ENCODE results near the gene PLXNC1. TPM values are rescaled to one million over a fixed set of nuclear protein-coding genes. Genes with fewer than 3 reads are reported as not detected.

The PLXNC1 gene
- total RNA-seq, 2 donors from 2014 or later = 8.5 to 9.2 TPM

DNA sequence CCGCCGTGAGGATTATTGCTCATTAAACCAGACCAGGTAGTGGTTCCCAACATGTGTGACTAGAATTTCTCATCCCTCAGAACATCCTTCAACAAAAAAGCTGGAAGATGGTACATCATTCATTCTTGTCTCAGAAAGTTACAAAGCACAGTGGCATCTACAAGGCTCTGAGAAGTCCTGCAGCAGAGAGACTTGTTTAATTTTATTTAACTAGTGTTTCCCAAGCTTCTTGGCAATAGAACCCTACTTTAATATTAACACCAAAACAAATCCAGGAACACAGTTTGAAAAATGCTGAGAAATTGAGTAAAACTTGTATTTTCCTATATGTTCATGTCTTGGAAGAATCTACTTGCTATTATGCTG lies 54.8 kb downstream of the PLXNC1 start:
- Histone ChIP-seq H3K9me3 (no peaks in the 10 kb centered on the region), H3K4me3 (no peak overlapping the region), H3K4me1 (ENCODE audit: control insufficient read depth in 1 of 2, low read depth in 2 of 2) (peaks cover 10 to 28% of the 10 kb centered on the region in 2 donors), H3K27me3 (replicated peaks; ENCODE audit: insufficient read depth) (no peaks in the 10 kb centered on the region), H3K36me3 (no peaks in the 10 kb centered on the region), H3K27ac (no peak overlapping the region)
- DNase-seq (ENCODE audit: low spot score) (no peak), ATAC-seq (ENCODE audit: insufficient number of reproducible peaks, low FRiP score, low read depth) (no peak)
- TF ChIP-seq, protein P1, sequence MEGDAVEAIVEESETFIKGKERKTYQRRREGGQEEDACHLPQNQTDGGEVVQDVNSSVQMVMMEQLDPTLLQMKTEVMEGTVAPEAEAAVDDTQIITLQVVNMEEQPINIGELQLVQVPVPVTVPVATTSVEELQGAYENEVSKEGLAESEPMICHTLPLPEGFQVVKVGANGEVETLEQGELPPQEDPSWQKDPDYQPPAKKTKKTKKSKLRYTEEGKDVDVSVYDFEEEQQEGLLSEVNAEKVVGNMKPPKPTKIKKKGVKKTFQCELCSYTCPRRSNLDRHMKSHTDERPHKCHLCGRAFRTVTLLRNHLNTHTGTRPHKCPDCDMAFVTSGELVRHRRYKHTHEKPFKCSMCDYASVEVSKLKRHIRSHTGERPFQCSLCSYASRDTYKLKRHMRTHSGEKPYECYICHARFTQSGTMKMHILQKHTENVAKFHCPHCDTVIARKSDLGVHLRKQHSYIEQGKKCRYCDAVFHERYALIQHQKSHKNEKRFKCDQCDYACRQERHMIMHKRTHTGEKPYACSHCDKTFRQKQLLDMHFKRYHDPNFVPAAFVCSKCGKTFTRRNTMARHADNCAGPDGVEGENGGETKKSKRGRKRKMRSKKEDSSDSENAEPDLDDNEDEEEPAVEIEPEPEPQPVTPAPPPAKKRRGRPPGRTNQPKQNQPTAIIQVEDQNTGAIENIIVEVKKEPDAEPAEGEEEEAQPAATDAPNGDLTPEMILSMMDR (IDR thresholded peaks at IDR 0.05) = no peak

DNA sequence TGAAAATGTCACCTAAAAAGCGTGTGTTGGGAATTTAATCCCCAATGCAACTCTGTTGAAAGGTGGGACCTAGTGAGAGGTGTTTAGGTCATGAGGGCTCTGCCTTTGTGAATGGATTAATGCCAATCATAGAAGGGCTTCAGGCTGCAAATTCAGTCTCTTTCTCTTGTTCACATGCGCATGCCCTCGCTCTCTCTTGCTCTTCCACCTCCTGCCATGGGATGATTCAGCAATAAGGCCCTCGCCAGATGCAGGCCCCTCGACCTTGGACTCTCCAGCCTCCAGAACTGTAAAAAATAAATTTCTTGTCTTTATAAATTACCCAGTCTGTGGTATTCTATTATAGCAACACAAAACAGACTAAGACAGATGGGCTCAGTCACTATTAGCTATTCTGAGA lies 55.4 kb downstream of the PLXNC1 start:
- no peak for DNase-seq (ENCODE audit: low spot score)
- no peak overlapping the region for H3K4me3 ChIP-seq
- no peaks in the 10 kb centered on the region for H3K36me3 ChIP-seq
- no peaks in the 10 kb centered on the region for H3K9me3 ChIP-seq
- H3K4me1 ChIP-seq (ENCODE audit: control insufficient read depth in 1 of 2, low read depth in 2 of 2) = peaks cover 12 to 34% of the 10 kb centered on the region in 2 donors
- no peaks in the 10 kb centered on the region for H3K27me3 ChIP-seq (replicated peaks; ENCODE audit: insufficient read depth)
- TF ChIP-seq, protein P1 (IDR thresholded peaks at IDR 0.05) = no peak
- ATAC-seq (ENCODE audit: insufficient number of reproducible peaks, low FRiP score, low read depth) = no peak
- H3K27ac ChIP-seq = no peak overlapping the region

DNA sequence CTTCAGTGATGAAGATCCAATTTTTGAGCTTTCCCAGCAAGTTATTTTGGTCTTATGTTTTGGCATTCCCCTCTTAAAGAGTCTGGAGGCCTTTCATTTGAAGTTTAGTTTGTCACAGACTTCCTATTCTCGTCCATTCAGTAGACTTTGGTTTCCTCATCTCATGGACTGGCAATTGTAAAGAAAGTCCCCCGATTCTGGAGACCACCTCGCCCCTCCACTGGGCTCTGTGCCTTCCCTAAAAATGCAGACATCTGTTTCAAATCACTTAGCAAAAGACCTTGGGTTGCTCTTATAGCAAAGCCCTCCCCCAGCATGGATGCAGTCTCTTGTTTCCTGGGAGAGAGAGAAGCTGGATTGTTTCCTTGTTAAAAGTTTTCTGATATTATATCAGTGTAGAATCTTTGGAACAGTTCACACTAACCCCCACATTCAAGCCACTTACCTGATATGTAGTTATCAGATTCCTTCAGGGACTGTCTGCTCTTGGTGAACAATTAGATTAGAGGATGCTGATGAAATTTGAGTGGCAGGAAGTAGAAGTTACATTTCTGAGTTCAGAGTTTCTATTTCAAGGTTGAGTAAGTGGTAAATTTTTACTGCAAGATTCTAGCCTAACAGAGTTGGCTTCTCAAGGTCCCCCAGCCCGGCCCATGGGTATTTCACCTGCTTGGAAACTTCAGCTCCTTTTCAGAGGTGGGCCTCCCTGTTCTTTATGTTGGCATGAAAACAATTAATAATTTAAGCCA lies 56.3 kb downstream of the PLXNC1 start:
- Histone ChIP-seq H3K36me3 (no peaks in the 10 kb centered on the region), H3K4me3 (no peak overlapping the region), H3K27me3 (replicated peaks; ENCODE audit: insufficient read depth) (no peaks in the 10 kb centered on the region), H3K4me1 (ENCODE audit: control insufficient read depth in 1 of 2, low read depth in 2 of 2) (peaks cover 14 to 36% of the 10 kb centered on the region in 2 donors), H3K9me3 (no peaks in the 10 kb centered on the region), H3K27ac (no peak overlapping the region)
- TF ChIP-seq, protein P1 (IDR thresholded peaks at IDR 0.05) = no peak
- DNase-seq (ENCODE audit: low spot score) (no peak), ATAC-seq (ENCODE audit: insufficient number of reproducible peaks, low FRiP score, low read depth) (no peak)

DNA sequence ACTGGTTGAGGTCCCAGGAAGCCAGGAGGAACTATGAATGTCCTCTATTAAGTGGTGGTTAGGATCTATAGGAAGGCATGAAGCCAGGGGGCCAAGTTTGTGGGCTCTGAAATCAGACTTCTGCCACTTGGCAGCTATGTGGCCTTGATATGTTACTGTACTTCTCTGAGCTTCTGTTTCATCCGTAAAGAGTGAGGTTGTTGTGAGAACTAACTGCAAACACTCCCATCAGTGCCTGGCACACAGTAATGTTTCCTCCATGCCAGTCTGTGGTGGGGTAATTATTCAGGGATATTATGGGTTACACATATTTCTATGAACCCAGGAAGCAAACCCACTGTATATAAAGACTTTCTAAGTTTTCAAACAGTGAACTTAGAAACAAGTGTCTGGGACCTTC lies 57.4 kb downstream of the PLXNC1 start:
- TF ChIP-seq, protein P1 (IDR thresholded peaks at IDR 0.05) = no peak
- Histone ChIP-seq H3K36me3 (no peaks in the 10 kb centered on the region), H3K27me3 (replicated peaks; ENCODE audit: insufficient read depth) (no peaks in the 10 kb centered on the region), H3K9me3 (no peaks in the 10 kb centered on the region), H3K4me1 (ENCODE audit: control insufficient read depth in 1 of 2, low read depth in 2 of 2) (peaks cover 14 to 36% of the 10 kb centered on the region in 2 donors), H3K27ac (no peak overlapping the region), H3K4me3 (no peak overlapping the region)
- no peak for ATAC-seq (ENCODE audit: insufficient number of reproducible peaks, low FRiP score, low read depth)
- no peak for DNase-seq (ENCODE audit: low spot score)

DNA sequence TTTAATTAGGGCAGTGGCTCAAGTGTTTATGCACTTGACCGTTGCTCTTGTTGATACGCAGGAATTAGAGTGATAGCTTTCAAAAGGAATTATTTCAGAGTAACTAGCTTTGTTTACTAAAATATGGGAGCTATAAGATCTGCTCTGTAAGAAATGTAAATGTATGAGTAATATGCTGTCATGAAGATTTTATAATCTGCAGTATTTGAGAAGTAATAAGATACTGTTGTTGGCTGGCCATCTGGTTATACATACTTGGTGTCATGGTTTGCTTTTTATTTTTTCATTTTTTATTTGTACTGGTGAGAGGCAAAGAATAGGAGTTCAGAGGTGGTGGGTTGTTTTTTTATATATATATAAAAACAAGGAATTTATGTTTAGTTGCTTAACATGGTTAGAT lies 58.5 kb downstream of the PLXNC1 start:
- Histone ChIP-seq H3K4me1 (ENCODE audit: control insufficient read depth in 1 of 2, low read depth in 2 of 2) (peaks cover 14 to 36% of the 10 kb centered on the region in 2 donors), H3K9me3 (no peaks in the 10 kb centered on the region), H3K27me3 (replicated peaks; ENCODE audit: insufficient read depth) (no peaks in the 10 kb centered on the region), H3K36me3 (no peaks in the 10 kb centered on the region), H3K4me3 (no peak overlapping the region), H3K27ac (no peak overlapping the region)
- no peak for ATAC-seq (ENCODE audit: insufficient number of reproducible peaks, low FRiP score, low read depth)
- no peak for DNase-seq (ENCODE audit: low spot score)
- TF ChIP-seq, protein P1 (IDR thresholded peaks at IDR 0.05) = no peak
